ENCODE data around the gene CEP295NL. TPM values are rescaled to one million over a fixed set of nuclear protein-coding genes. Genes with fewer than 3 reads are reported as not detected.

Gene CEP295NL
- total RNA-seq, 1 donor from 2014 or later = 7.9 TPM

- Histone ChIP-seq H3K27me3 (no peaks in the 10 kb centered on the region), H3K4me1 (peaks cover 14% of the 10 kb centered on the region), H3K27ac (no peak overlapping the region), H3K4me3 (no peak overlapping the region), H3K36me3 (no peaks in the 10 kb centered on the region), H3K9me3 (no peaks in the 10 kb centered on the region)
- DNase-seq (ENCODE audit: extremely low spot score in 2 of 2) = no peak
- no peak for TF ChIP-seq POLR2A (IDR thresholded peaks at IDR 0.05)
- TF ChIP-seq POLR2AphosphoS5 (IDR thresholded peaks at IDR 0.05; ENCODE audit: insufficient read depth in 1 of 2, low read depth in 1 of 2) = no peak
- no peak for TF ChIP-seq CTCF (IDR thresholded peaks at IDR 0.05)
- intact Hi-C loops (cut with DNase I) = no loop called here
These were observed 37.3 kb upstream of the CEP295NL start for GRCh38 chr17:78940258-78940657.

DNA sequence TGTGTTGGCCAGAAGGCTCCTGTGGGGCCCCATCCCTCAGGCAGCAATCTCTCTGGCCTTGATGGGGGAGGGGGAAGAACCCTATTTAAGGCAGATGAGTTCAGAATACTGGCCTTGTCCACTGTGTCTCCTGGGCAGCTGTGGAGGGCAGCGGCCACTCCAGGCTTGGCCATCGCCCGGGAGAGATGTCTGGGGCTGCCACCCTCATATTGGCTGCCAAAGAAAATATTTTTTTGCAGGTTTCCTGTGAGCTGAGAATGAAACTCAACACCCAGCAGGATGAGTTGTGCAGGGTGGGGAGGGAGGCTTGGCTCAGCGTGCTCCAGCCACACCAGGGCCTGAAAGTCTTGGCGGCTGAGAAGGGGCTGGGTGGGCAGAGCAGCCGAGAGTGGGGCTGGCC, 36.6 kb upstream of the CEP295NL start:
- TF ChIP-seq CTCF (IDR thresholded peaks at IDR 0.05) (no peak), POLR2AphosphoS5 (IDR thresholded peaks at IDR 0.05; ENCODE audit: insufficient read depth in 1 of 2, low read depth in 1 of 2) (no peak), POLR2A (IDR thresholded peaks at IDR 0.05) (no peak)
- no peak for DNase-seq (ENCODE audit: extremely low spot score in 2 of 2)
- Histone ChIP-seq H3K4me1 (peaks cover 20% of the 10 kb centered on the region), H3K27me3 (no peaks in the 10 kb centered on the region), H3K4me3 (no peak overlapping the region), H3K27ac (no peak overlapping the region), H3K9me3 (no peaks in the 10 kb centered on the region), H3K36me3 (no peaks in the 10 kb centered on the region)
- intact Hi-C loops (cut with DNase I) = no loop called here

DNA sequence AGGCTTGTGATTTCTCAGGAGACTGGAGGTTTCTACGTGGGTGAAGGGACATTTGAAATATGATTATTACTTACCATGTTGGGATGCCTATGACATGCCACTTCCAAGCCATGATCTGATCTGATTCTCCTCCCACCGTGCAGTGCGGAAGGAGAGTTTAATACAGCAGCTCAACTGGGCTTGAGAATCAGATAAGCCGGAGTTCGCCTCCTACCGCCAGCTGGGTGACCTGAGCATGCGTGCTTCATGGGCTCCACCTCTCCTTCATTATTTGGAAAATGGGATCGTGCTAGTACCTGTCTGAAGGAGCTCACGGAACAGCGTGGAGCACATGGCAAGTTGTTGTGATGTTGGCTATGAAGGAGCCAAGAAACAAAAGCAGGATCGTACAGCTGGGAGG, 34.6 kb upstream of the CEP295NL start:
- TF ChIP-seq CTCF (IDR thresholded peaks at IDR 0.05) (no peak), POLR2AphosphoS5 (IDR thresholded peaks at IDR 0.05; ENCODE audit: insufficient read depth in 1 of 2, low read depth in 1 of 2) (no peak), POLR2A (IDR thresholded peaks at IDR 0.05) (no peak)
- DNase-seq (ENCODE audit: extremely low spot score in 2 of 2) = no peak
- peaks cover 38% of the 10 kb centered on the region for H3K4me1 ChIP-seq
- H3K27ac ChIP-seq = no peak overlapping the region
- H3K27me3 ChIP-seq = no peaks in the 10 kb centered on the region
- no peaks in the 10 kb centered on the region for H3K9me3 ChIP-seq
- no peak overlapping the region for H3K4me3 ChIP-seq
- no peaks in the 10 kb centered on the region for H3K36me3 ChIP-seq
- intact Hi-C loops (cut with DNase I) = no loop called here

GRCh38 chr17:78935419-78936323, 32.7 kb upstream of the CEP295NL start:
- no peaks in the 10 kb centered on the region for H3K27me3 ChIP-seq
- peak in 1 of 2 donors; percentile 96 for DNase-seq (ENCODE audit: extremely low spot score in 2 of 2)
- peaks cover 38% of the 10 kb centered on the region for H3K4me1 ChIP-seq
- no peak overlapping the region for H3K4me3 ChIP-seq
- TF ChIP-seq POLR2AphosphoS5 (IDR thresholded peaks at IDR 0.05; ENCODE audit: insufficient read depth in 1 of 2, low read depth in 1 of 2) = peak; percentile 50 to 83
- TF ChIP-seq POLR2A (IDR thresholded peaks at IDR 0.05) = no peak
- intact Hi-C loops (cut with DNase I) = no loop called here
- no peaks in the 10 kb centered on the region for H3K9me3 ChIP-seq
- no peaks in the 10 kb centered on the region for H3K36me3 ChIP-seq
- peak overlapping the region; percentile 98 for H3K27ac ChIP-seq

- no peaks in the 10 kb centered on the region for H3K36me3 ChIP-seq
- peaks cover 42% of the 10 kb centered on the region for H3K4me1 ChIP-seq
- intact Hi-C loops (cut with DNase I) = no loop called here
- peak overlapping the region; percentile 0 to 33 for H3K4me3 ChIP-seq
- TF ChIP-seq POLR2AphosphoS5 (IDR thresholded peaks at IDR 0.05; ENCODE audit: insufficient read depth in 1 of 2, low read depth in 1 of 2) (no peak), POLR2A (IDR thresholded peaks at IDR 0.05) (no peak), CTCF (IDR thresholded peaks at IDR 0.05) (no peak)
- no peaks in the 10 kb centered on the region for H3K27me3 ChIP-seq
- peak overlapping the region; percentile 98 for H3K27ac ChIP-seq
- no peaks in the 10 kb centered on the region for H3K9me3 ChIP-seq
- no peak for DNase-seq (ENCODE audit: extremely low spot score in 2 of 2)
These were observed 31.8 kb upstream of the CEP295NL start for GRCh38 chr17:78934681-78935418.

All from vagina (tissue), 2 donors.